Hepatocyte (in vitro differentiated cells): ENCODE data around the gene TMEM184B. TPM values are rescaled to one million over a fixed set of nuclear protein-coding genes. Genes with fewer than 3 reads are reported as not detected.

ENCODE experiments used
- DNase-seq: peaks from one replicate; pipeline ENCODE4 v3.0.0-alpha.2; 2016; ENCODE audit warnings: low spot score
- H2AFZ ChIP-seq: fragments of 200-600 bp; sonication (generic); 2 replicates; pipeline ENCODE4 v1.6.0; 2016; ENCODE audit warnings: antibody characterized with exemption, mild to moderate bottlenecking
- H3K27ac ChIP-seq: fragments of 200-600 bp; sonication (generic); 2 replicates; pipeline ENCODE4 v1.5.1; 2016; ENCODE audit warnings: mild to moderate bottlenecking
- H3K27me3 ChIP-seq: fragments of 200-600 bp; sonication (generic); 2 replicates; pipeline ENCODE4 v1.6.1; 2016
- H3K36me3 ChIP-seq: fragments of 200-600 bp; sonication (generic); replicated peaks from 2 replicates; pipeline ENCODE4 v1.5.1; 2016; ENCODE audit warnings: low read depth; ENCODE audit not compliant: insufficient read depth
- H3K4me1 ChIP-seq: fragments of 200-600 bp; sonication (generic); 2 replicates; pipeline ENCODE4 v1.5.1; 2016; ENCODE audit warnings: mild to moderate bottlenecking, moderate library complexity; ENCODE audit not compliant: insufficient read depth
- H3K4me2 ChIP-seq: fragments of 200-600 bp; sonication (generic); 2 replicates; pipeline ENCODE4 v1.6.0; 2016
- H3K4me3 ChIP-seq: fragments of 200-600 bp; sonication (generic); 2 replicates; pipeline ENCODE4 v1.5.1; 2016; ENCODE audit warnings: mild to moderate bottlenecking
- H3K79me2 ChIP-seq: fragments of 200-600 bp; sonication (generic); 2 replicates; pipeline ENCODE4 v1.6.0; 2017; ENCODE audit warnings: mild to moderate bottlenecking
- H3K9me2 ChIP-seq: fragments of 200-600 bp; sonication (generic); replicated peaks from 2 replicates; pipeline ENCODE4 v1.6.0; 2017; ENCODE audit warnings: mild to moderate bottlenecking; ENCODE audit not compliant: insufficient read depth
- H3K9me3 ChIP-seq: fragments of 200-600 bp; sonication (generic); 2 replicates; pipeline ENCODE4 v1.5.1; 2016; ENCODE audit warnings: low read depth, mild to moderate bottlenecking
- H4K20me1 ChIP-seq: fragments of 200-600 bp; sonication (generic); 2 replicates; pipeline ENCODE4 v1.6.0; 2016; ENCODE audit warnings: mild to moderate bottlenecking; ENCODE audit not compliant: insufficient read depth, poor library complexity, severe bottlenecking
- CTCF ChIP-seq: fragments of 200-600 bp; sonication (generic); IDR thresholded peaks from 2 replicates; pipeline ENCODE4 v1.5.1; 2016; ENCODE audit warnings: antibody characterized with exemption, mild to moderate bottlenecking; ENCODE audit not compliant: poor library complexity
- EZH2 ChIP-seq: fragments of 200-600 bp; sonication (generic); IDR thresholded peaks from 2 replicates; pipeline ENCODE4 v1.6.1; 2016; ENCODE audit warnings: antibody characterized with exemption, mild to moderate bottlenecking, borderline replicate concordance
- EZH2phosphoT487 ChIP-seq: fragments of 200-600 bp; sonication (generic); IDR thresholded peaks from one replicate; pipeline ENCODE4 v1.6.1; 2018; ENCODE audit warnings: antibody characterized with exemption, mild to moderate bottlenecking, low read depth, moderate library complexity; ENCODE audit not compliant: unreplicated experiment, severe bottlenecking
- WGBS: methylation state at CpG from one replicate; pipeline ENCODE4 v1.1.6; 2016; ENCODE audit warnings: low lambda C conversion rate; ENCODE audit errors: missing lambda C conversion rate; 5-methylcytosine and 5-hydroxymethylcytosine counted together
- polyA plus RNA-seq: library from polyadenylated mRNA; unstranded; fragments of >200 nt; fragmentation: Nextera tagmentation; extraction: Ambion mirVana; gene quantifications from 2 replicates; pipeline ENCODE4 v1.2.1, GENCODE V29; 2016
- total RNA-seq: library from RNA; depleted of rRNA; stranded (reverse); fragments of >200 nt; gene quantifications from 2 replicates; pipeline ENCODE4 v1.2.3, GENCODE V29; 2014

Gene TMEM184B
- total and polyA plus RNA-seq, 2 experiments from 2014 or later: 58.2 to 102 TPM

GRCh38 chr22:38215156-38216038 lies 57.4 kb downstream of the TMEM184B start:
- H3K27me3 ChIP-seq: no peaks in the 10 kb centered on the region
- TF ChIP-seq CTCF (no peak), EZH2 (no peak), EZH2phosphoT487 (no peak)
- no peak overlapping the region for H2AFZ ChIP-seq
- peaks cover 5% of the 10 kb centered on the region for H3K79me2 ChIP-seq
- H3K27ac ChIP-seq: no peak overlapping the region
- H3K4me2 ChIP-seq: no peak overlapping the region
- H3K4me3 ChIP-seq: no peak overlapping the region
- no peaks in the 10 kb centered on the region for H3K9me2 ChIP-seq
- peaks cover 7% of the 10 kb centered on the region for H4K20me1 ChIP-seq
- H3K36me3 ChIP-seq: no peaks in the 10 kb centered on the region
- 84% methylated on average over 11 of the region's 11 CpGs for WGBS
- no peak for DNase-seq
- peaks cover 27% of the 10 kb centered on the region for H3K4me1 ChIP-seq
- no peaks in the 10 kb centered on the region for H3K9me3 ChIP-seq

GRCh38 chr22:38214302-38215056 lies 58.3 kb downstream of the TMEM184B start:
- no peak for TF ChIP-seq EZH2phosphoT487
- TF ChIP-seq CTCF: peak; percentile 15
- no peak for TF ChIP-seq EZH2
- Histone ChIP-seq H3K4me3 (no peak overlapping the region), H3K9me2 (no peaks in the 10 kb centered on the region), H2AFZ (no peak overlapping the region), H3K36me3 (no peaks in the 10 kb centered on the region), H3K4me2 (peak overlapping the region; percentile 71), H3K79me2 (peaks cover 11% of the 10 kb centered on the region), H3K9me3 (no peaks in the 10 kb centered on the region), H4K20me1 (peaks cover 10% of the 10 kb centered on the region), H3K4me1 (peaks cover 24% of the 10 kb centered on the region), H3K27me3 (no peaks in the 10 kb centered on the region), H3K27ac (no peak overlapping the region)
- DNase-seq: peak; percentile 81
- 34% methylated on average over 60 of the region's 81 CpGs for WGBS

- H3K9me3 ChIP-seq: no peaks in the 10 kb centered on the region
- peak overlapping the region; percentile 71 for H3K4me2 ChIP-seq
- no peaks in the 10 kb centered on the region for H3K27me3 ChIP-seq
- no peak overlapping the region for H2AFZ ChIP-seq
- TF ChIP-seq EZH2phosphoT487 (no peak), EZH2 (no peak), CTCF (no peak)
- DNase-seq: no peak
- no peaks in the 10 kb centered on the region for H3K36me3 ChIP-seq
- peaks cover 15% of the 10 kb centered on the region for H3K79me2 ChIP-seq
- H3K4me1 ChIP-seq: peaks cover 18% of the 10 kb centered on the region
- no peaks in the 10 kb centered on the region for H3K9me2 ChIP-seq
- H3K27ac ChIP-seq: no peak overlapping the region
- peaks cover 10% of the 10 kb centered on the region for H4K20me1 ChIP-seq
- WGBS: 80% methylated on average over 8 of the region's 8 CpGs
- no peak overlapping the region for H3K4me3 ChIP-seq
These were observed 58.9 kb downstream of the TMEM184B start for GRCh38 chr22:38213990-38214301.
